ENCODE results near the gene PANX1.

The PANX1 gene

DNA sequence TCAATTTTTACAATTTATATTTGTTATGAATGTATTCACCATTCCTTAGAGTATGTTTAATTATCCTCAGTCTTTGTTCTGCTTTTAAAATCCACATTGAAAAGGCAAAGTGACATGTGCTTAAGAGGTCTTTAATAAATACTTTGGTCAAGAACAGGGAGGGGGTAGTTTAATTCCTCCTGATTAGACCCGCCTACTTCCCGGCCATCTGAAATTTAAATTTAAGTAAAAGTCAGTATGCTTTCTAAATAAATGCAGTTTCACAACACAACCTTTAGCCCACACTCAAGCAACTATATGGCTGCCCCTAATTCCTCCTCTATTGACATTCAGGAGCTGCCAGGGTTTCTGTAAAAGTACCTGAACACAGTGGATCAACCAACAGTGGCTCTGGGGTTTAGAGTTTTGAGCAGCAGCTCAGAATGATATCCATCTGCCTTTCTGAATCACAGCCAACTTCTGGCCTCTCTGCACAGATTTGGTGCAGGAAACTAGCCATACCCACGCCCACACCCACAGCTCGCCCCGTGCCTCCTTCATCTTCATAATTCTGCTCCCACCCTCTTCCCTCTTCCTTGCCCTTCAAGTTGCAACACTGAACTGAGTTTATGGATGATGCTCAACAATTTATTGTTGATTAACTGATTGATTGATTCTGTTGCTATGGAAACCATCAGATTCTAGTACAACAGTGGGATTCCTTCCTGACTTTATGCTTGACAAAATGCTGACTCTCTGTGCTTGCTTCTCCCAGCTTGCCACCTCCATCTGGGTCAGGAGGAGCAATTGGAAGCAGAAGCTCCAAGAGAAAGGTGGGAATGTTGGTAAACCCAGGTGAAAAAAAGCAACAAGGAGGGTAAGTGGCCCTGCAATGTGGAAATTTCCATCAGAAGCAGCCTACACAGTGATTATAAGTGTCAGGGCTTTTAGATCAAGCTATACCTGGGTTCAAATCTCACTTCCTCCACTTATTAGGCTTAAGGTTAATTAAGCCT, 70.8 kb downstream of the PANX1 start:
- TF ChIP-seq, protein P1, sequence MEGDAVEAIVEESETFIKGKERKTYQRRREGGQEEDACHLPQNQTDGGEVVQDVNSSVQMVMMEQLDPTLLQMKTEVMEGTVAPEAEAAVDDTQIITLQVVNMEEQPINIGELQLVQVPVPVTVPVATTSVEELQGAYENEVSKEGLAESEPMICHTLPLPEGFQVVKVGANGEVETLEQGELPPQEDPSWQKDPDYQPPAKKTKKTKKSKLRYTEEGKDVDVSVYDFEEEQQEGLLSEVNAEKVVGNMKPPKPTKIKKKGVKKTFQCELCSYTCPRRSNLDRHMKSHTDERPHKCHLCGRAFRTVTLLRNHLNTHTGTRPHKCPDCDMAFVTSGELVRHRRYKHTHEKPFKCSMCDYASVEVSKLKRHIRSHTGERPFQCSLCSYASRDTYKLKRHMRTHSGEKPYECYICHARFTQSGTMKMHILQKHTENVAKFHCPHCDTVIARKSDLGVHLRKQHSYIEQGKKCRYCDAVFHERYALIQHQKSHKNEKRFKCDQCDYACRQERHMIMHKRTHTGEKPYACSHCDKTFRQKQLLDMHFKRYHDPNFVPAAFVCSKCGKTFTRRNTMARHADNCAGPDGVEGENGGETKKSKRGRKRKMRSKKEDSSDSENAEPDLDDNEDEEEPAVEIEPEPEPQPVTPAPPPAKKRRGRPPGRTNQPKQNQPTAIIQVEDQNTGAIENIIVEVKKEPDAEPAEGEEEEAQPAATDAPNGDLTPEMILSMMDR (conservative IDR thresholded peaks at IDR 0.05; ENCODE audit: low read depth, low read length) = no peak
- no peak for DNase-seq (ENCODE audit: low read depth)
- H3K4me3 ChIP-seq (ENCODE audit: low read length) = no peak overlapping the region

DNA sequence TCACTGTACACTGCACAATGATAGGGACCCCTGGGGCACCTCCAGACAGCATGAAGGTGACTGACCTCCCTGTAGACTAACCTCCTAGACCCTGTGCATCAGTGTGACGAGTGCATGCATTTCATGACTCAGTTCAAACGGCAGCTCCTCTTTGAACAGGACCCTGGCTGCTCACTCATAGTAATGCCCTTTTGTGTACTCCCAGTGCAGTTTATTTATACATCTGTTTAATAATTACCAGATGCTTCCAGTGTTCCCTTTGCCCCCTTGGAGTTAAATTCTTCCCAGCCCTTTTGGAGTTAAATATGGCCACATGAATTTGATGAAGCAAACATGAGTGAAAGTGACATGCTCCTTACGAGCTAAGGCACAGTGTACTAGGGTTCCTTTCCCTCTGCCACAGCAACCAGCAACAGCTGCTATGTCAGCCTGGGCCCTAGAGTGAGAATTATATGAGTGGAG, 72.4 kb downstream of the PANX1 start:
- TF ChIP-seq, protein P1 (conservative IDR thresholded peaks at IDR 0.05; ENCODE audit: low read depth, low read length) = no peak
- H3K4me3 ChIP-seq (ENCODE audit: low read length) = no peak overlapping the region
- no peak for DNase-seq (ENCODE audit: low read depth)

DNA sequence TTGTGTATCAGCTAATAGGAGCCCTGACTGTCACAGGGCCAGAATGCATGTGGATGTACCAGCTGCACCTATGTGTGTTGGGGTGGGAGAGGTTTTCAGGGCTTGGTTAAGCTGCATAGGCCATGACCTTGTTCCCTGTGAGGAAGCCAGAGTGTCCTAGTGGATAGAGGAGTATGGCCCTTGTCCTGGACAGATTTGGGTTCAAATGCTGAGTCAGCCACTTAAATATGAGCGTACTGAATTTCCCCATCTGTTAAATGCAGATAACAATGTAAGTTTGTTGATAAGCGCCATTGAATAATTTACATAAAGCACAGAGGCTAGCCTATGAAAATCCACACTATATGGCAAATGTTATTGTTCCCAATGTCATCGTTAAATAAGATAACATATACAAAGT, 74.4 kb downstream of the PANX1 start:
- TF ChIP-seq, protein P1 (conservative IDR thresholded peaks at IDR 0.05; ENCODE audit: low read depth, low read length) = no peak
- no peak overlapping the region for H3K4me3 ChIP-seq (ENCODE audit: low read length)

DNA sequence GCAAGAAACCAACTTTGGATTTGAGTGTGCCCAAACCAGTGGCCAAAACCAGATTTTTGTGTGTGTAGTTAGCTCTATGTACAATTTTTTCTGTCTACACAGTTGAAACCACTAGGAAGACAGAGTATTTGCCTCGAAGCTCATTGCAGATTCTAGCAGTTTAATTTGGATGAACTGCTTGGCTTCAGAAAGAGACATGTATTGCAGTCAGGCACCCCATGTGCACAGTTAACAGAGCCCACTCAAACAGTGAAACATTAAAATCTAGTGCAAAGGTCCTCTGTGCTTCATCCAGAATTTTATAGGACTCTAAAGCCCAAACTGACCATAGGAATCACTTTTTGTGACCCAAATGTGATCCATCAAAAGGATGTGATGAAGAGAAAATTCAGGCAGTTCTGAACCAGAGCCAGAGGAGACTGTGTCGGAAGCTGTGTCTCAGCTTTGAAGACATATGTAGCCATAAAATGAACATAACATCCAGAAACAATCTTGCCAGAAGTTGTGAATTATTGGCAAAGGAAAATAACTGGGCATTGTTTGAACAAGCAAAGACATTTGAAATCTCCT, 82.7 kb downstream of the PANX1 start:
- no peak overlapping the region for H3K4me3 ChIP-seq (ENCODE audit: low read length)
- DNase-seq (ENCODE audit: low read depth) = no peak
- TF ChIP-seq, protein P1 (conservative IDR thresholded peaks at IDR 0.05; ENCODE audit: low read depth, low read length) = no peak

More for the DNA sequence above, 74.4 kb downstream of the PANX1 start:
- DNase-seq (ENCODE audit: low read depth) = no peak

DNA sequence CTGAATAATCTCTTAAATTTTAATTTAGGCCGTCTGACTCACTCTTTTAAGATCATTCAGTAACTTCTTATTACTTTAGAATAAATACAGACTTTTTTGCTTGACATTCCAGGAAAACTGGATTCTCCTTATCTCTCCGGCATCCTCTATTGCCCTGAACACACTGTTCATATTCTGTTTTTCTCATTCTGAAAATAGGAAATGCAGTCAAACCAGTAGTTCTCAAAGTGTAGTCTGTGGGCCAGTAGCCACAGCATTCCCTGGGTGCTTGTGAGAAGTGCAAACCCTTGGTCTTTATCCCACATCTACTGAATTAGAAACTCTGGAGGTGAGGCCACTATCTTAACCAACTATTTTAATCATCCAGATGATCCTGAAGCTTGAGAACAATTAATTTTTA, 84.3 kb downstream of the PANX1 start:
- no peak overlapping the region for H3K4me3 ChIP-seq (ENCODE audit: low read length)
- DNase-seq (ENCODE audit: low read depth) = no peak
- TF ChIP-seq, protein P1 (conservative IDR thresholded peaks at IDR 0.05; ENCODE audit: low read depth, low read length) = no peak

DNA sequence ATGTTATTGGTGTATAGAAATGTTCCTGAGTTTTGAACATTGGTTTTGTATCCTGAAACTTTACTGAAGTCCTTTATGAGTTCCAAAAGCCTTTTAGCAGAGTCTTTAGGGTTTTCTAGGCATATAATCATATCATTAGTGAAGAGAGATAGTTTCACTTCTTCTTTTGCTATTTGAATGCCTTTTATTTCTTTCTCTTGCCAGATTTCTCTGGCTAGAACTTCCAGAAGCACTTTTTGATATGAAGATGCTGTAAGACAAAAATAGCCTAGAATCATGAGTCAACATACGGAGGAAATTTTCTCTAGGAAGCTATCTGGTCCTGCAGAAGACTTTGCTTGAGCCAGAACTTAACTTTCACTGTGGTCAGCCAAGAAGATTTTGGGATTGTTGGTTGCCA, 89.1 kb downstream of the PANX1 start:
- no peak for DNase-seq (ENCODE audit: low read depth)
- TF ChIP-seq, protein P1 (conservative IDR thresholded peaks at IDR 0.05; ENCODE audit: low read depth, low read length) = no peak
- H3K4me3 ChIP-seq (ENCODE audit: low read length) = no peak overlapping the region

Data from retinal pigment epithelial cell (primary cell).